HL-60 (cell line): ENCODE results near the gene TMEM143.

Experiments used
- CTCF ChIP-seq: IDR thresholded peaks from one replicate; pipeline ENCODE4 v1.5.1; 2011; ENCODE audit warnings: low read length, control low read depth, inconsistent platforms; ENCODE audit not compliant: insufficient read depth
- GABPA ChIP-seq: IDR thresholded peaks from 2 replicates; pipeline ENCODE4 v1.6.1; 2012; ENCODE audit warnings: low read depth
- POLR2AphosphoS5 ChIP-seq: IDR thresholded peaks from 2 replicates; pipeline ENCODE4 v1.6.1; 2012; ENCODE audit warnings: low read depth
- REST ChIP-seq: IDR thresholded peaks from 2 replicates; pipeline ENCODE4 v1.6.1; 2012; ENCODE audit warnings: low read depth; ENCODE audit not compliant: insufficient replicate concordance
- SPI1 ChIP-seq: IDR thresholded peaks from 2 replicates; pipeline ENCODE4 v1.6.1; 2012; ENCODE audit warnings: low read depth, mild to moderate bottlenecking, borderline replicate concordance

- no peak for TF ChIP-seq POLR2AphosphoS5
- TF ChIP-seq CTCF: no peak
- TF ChIP-seq REST: no peak
- no peak for TF ChIP-seq SPI1
- no peak for TF ChIP-seq GABPA
Measured at GRCh38 chr19:48311384-48311783, 52.4 kb downstream of the TMEM143 start.
